SK-N-SH treated with all-trans-retinoic acid at 6 μM for 48 hours (cell line): ENCODE data around the gene CIITA.

Experiments
- ATAC-seq: fragments of 200-7000 bp; cut with Tn5 transposase; 3 replicates; pipeline ENCODE4 v1.9.1; 2020; ENCODE audit warnings: mild to moderate bottlenecking, moderate library complexity
- ARNTL ChIP-seq: fragments of 450-650 bp; formaldehyde crosslinking; IDR thresholded peaks from 2 replicates; pipeline ENCODE4 v1.5.0; 2020; ENCODE audit warnings: low read depth, mild to moderate bottlenecking, moderate library complexity, borderline replicate concordance
- BACH2 ChIP-seq: fragments of 250-450 bp; sonication (Bioruptor Pico); IDR thresholded peaks from 2 replicates; pipeline ENCODE4 v1.9.0; 2021; ENCODE audit warnings: mild to moderate bottlenecking, borderline replicate concordance
- CSDC2 ChIP-seq: fragments of 250-450 bp; sonication (Bioruptor Pico); IDR thresholded peaks from 2 replicates; pipeline ENCODE4 v1.5.0; 2020; ENCODE audit warnings: mild to moderate bottlenecking, moderate library complexity
- ESRRG ChIP-seq: fragments of 250-450 bp; sonication (Bioruptor Pico); IDR thresholded peaks from 2 replicates; pipeline ENCODE4 v1.6.1; 2021; ENCODE audit warnings: mild to moderate bottlenecking
- GLIS3 ChIP-seq: fragments of 250-450 bp; sonication (Bioruptor Pico); IDR thresholded peaks from 2 replicates; pipeline ENCODE4 v1.5.0; 2020; ENCODE audit warnings: mild to moderate bottlenecking, moderate library complexity
- ISL1 ChIP-seq: fragments of 250-450 bp; sonication (Bioruptor Pico); IDR thresholded peaks from 2 replicates; pipeline ENCODE4 v2.1.2; 2022; ENCODE audit warnings: mild to moderate bottlenecking, moderate library complexity
- OSR1 ChIP-seq: fragments of 250-450 bp; sonication (Bioruptor Pico); IDR thresholded peaks from 2 replicates; pipeline ENCODE4 v1.8.0; 2022; ENCODE audit warnings: moderate library complexity, mild to moderate bottlenecking, inconsistent platforms
- PPARA ChIP-seq: fragments of 250-450 bp; sonication (Bioruptor Pico); IDR thresholded peaks from 2 replicates; pipeline ENCODE4 v1.5.0; 2020; ENCODE audit warnings: mild to moderate bottlenecking, borderline replicate concordance
- RARB ChIP-seq: fragments of 250-450 bp; sonication (Bioruptor Pico); IDR thresholded peaks from 2 replicates; pipeline ENCODE4 v1.8.0; 2021; ENCODE audit warnings: mild to moderate bottlenecking, moderate library complexity
- SNAI2 ChIP-seq: fragments of 250-450 bp; sonication (Bioruptor Pico); IDR thresholded peaks from 2 replicates; pipeline ENCODE4 v1.5.0; 2020; ENCODE audit warnings: mild to moderate bottlenecking, moderate library complexity
- TCF4 ChIP-seq: fragments of 250-450 bp; sonication (Bioruptor Pico); IDR thresholded peaks from 2 replicates; pipeline ENCODE4 v1.8.0; 2021; ENCODE audit warnings: mild to moderate bottlenecking, moderate library complexity, borderline replicate concordance
- TOX ChIP-seq: fragments of 250-450 bp; sonication (Bioruptor Pico); IDR thresholded peaks from 2 replicates; pipeline ENCODE4 v1.8.0; 2021; ENCODE audit warnings: mild to moderate bottlenecking, moderate library complexity, borderline replicate concordance
- ZC3H10 ChIP-seq: fragments of 250-450 bp; sonication (Bioruptor Pico); IDR thresholded peaks from 2 replicates; pipeline ENCODE4 v1.5.1; 2021; ENCODE audit warnings: mild to moderate bottlenecking, moderate library complexity
- ZFP3 ChIP-seq: fragments of 250-450 bp; sonication (Bioruptor Pico); IDR thresholded peaks from 2 replicates; pipeline ENCODE4 v1.5.0; 2020; ENCODE audit warnings: mild to moderate bottlenecking, moderate library complexity
- ZFP30 ChIP-seq: fragments of 450-650 bp; formaldehyde crosslinking; IDR thresholded peaks from 2 replicates; pipeline ENCODE4 v1.5.0; 2022; ENCODE audit warnings: mild to moderate bottlenecking, moderate library complexity
- ZNF565 ChIP-seq: fragments of 450-650 bp; formaldehyde crosslinking; conservative IDR thresholded peaks from 2 replicates; pipeline ENCODE4 v1.5.0; 2020; ENCODE audit warnings: low read depth, mild to moderate bottlenecking, moderate library complexity
- ZNF70 ChIP-seq: fragments of 450-650 bp; formaldehyde crosslinking; IDR thresholded peaks from 2 replicates; pipeline ENCODE4 v1.5.0; 2020; ENCODE audit warnings: mild to moderate bottlenecking, moderate library complexity
- ZNF8 ChIP-seq: fragments of 450-650 bp; formaldehyde crosslinking; IDR thresholded peaks from 2 replicates; pipeline ENCODE4 v1.5.0; 2020; ENCODE audit warnings: mild to moderate bottlenecking, moderate library complexity
- TF ChIP-seq, protein P1 (sequence below): fragments of 250-450 bp; sonication (Bioruptor Pico); IDR thresholded peaks from 2 replicates; pipeline ENCODE4 v1.5.0; 2020; ENCODE audit warnings: mild to moderate bottlenecking, moderate library complexity
- TF ChIP-seq, protein P2 (sequence below): fragments of 250-450 bp; sonication (Bioruptor Pico); IDR thresholded peaks from 2 replicates; pipeline ENCODE4 v1.5.1; 2021; ENCODE audit warnings: mild to moderate bottlenecking, moderate library complexity
- TF ChIP-seq, protein P3 (sequence below): fragments of 250-450 bp; sonication (Bioruptor Pico); IDR thresholded peaks from 2 replicates; pipeline ENCODE4 v1.8.0; 2020; ENCODE audit warnings: mild to moderate bottlenecking, moderate library complexity, borderline replicate concordance
- TF ChIP-seq, protein P4 (sequence below): fragments of 250-450 bp; sonication (Bioruptor Pico); IDR thresholded peaks from 2 replicates; pipeline ENCODE4 v1.5.1; 2020; ENCODE audit warnings: low read depth, mild to moderate bottlenecking, moderate library complexity
- TF ChIP-seq, protein P5 (sequence below): fragments of 250-450 bp; sonication (Bioruptor Pico); IDR thresholded peaks from 2 replicates; pipeline ENCODE4 v1.8.0; 2021; ENCODE audit warnings: low read depth, mild to moderate bottlenecking, moderate library complexity, borderline replicate concordance

Gene CIITA

DNA sequence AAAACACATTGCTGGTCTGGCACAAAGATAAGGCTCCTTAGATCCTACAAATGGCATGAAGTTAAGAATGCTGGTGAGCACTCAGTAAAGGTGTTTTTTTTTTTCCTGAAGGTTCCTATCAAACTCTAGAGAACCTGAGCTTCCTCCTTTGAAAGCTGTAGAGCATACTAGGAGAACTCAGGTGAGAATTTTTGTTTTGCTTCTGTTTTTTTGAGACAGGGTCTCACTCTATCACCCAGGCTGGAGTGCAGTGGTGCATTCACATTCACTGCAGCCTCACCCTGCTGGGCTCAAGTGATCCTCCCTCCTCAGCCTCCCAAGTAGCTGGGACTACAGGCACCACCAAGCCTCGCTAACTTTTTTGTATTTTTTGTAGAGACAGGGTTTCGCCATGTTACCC is 21.0 kb upstream of the CIITA start (continued):
- no peak for TF ChIP-seq PPARA (CRISPR knock-in tag)

DNA sequence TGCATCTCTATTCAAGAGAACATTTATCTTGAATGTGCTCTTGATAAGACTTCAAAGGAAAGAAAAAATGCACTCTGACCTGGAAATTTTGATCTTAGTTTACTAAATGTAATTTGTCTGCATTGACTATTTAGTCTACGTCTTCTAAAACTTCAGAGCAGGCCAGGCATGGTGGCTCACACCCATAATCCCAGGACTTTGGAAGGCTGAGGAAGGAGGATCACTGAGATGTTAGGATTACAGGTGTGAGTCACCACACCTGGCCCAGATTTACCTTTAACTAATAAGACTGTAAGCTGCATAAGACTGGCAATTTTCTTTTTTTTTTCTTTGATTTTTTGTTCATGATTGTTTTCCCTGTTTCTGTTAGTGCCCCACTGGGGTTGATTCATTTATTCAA is 18.8 kb upstream of the CIITA start:
- TF ChIP-seq ZNF8 = no peak
- no peak for TF ChIP-seq ARNTL (CRISPR knock-in tag)
- no peak for TF ChIP-seq BACH2 (CRISPR knock-in tag)
- no peak for TF ChIP-seq SNAI2 (CRISPR knock-in tag)
- TF ChIP-seq, protein P1, sequence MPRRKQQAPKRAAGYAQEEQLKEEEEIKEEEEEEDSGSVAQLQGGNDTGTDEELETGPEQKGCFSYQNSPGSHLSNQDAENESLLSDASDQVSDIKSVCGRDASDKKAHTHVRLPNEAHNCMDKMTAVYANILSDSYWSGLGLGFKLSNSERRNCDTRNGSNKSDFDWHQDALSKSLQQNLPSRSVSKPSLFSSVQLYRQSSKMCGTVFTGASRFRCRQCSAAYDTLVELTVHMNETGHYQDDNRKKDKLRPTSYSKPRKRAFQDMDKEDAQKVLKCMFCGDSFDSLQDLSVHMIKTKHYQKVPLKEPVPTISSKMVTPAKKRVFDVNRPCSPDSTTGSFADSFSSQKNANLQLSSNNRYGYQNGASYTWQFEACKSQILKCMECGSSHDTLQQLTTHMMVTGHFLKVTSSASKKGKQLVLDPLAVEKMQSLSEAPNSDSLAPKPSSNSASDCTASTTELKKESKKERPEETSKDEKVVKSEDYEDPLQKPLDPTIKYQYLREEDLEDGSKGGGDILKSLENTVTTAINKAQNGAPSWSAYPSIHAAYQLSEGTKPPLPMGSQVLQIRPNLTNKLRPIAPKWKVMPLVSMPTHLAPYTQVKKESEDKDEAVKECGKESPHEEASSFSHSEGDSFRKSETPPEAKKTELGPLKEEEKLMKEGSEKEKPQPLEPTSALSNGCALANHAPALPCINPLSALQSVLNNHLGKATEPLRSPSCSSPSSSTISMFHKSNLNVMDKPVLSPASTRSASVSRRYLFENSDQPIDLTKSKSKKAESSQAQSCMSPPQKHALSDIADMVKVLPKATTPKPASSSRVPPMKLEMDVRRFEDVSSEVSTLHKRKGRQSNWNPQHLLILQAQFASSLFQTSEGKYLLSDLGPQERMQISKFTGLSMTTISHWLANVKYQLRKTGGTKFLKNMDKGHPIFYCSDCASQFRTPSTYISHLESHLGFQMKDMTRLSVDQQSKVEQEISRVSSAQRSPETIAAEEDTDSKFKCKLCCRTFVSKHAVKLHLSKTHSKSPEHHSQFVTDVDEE = no peak
- no peak for TF ChIP-seq ISL1 (CRISPR knock-in tag)
- TF ChIP-seq RARB (CRISPR knock-in tag) = no peak
- TF ChIP-seq ZC3H10 (CRISPR knock-in tag) = no peak
- TF ChIP-seq CSDC2 = no peak
- TF ChIP-seq GLIS3 (CRISPR knock-in tag) = no peak
- TF ChIP-seq, protein P2, sequence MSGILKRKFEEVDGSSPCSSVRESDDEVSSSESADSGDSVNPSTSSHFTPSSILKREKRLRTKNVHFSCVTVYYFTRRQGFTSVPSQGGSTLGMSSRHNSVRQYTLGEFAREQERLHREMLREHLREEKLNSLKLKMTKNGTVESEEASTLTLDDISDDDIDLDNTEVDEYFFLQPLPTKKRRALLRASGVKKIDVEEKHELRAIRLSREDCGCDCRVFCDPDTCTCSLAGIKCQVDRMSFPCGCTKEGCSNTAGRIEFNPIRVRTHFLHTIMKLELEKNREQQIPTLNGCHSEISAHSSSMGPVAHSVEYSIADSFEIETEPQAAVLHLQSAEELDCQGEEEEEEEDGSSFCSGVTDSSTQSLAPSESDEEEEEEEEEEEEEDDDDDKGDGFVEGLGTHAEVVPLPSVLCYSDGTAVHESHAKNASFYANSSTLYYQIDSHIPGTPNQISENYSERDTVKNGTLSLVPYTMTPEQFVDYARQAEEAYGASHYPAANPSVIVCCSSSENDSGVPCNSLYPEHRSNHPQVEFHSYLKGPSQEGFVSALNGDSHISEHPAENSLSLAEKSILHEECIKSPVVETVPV (CRISPR knock-in tag) = no peak
- TF ChIP-seq, protein P3, sequence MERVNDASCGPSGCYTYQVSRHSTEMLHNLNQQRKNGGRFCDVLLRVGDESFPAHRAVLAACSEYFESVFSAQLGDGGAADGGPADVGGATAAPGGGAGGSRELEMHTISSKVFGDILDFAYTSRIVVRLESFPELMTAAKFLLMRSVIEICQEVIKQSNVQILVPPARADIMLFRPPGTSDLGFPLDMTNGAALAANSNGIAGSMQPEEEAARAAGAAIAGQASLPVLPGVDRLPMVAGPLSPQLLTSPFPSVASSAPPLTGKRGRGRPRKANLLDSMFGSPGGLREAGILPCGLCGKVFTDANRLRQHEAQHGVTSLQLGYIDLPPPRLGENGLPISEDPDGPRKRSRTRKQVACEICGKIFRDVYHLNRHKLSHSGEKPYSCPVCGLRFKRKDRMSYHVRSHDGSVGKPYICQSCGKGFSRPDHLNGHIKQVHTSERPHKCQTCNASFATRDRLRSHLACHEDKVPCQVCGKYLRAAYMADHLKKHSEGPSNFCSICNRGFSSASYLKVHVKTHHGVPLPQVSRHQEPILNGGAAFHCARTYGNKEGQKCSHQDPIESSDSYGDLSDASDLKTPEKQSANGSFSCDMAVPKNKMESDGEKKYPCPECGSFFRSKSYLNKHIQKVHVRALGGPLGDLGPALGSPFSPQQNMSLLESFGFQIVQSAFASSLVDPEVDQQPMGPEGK = no peak
- no peak for TF ChIP-seq ZNF565 (CRISPR knock-in tag)
- no peak for TF ChIP-seq ZNF70 (CRISPR knock-in tag)
- TF ChIP-seq, protein P4, sequence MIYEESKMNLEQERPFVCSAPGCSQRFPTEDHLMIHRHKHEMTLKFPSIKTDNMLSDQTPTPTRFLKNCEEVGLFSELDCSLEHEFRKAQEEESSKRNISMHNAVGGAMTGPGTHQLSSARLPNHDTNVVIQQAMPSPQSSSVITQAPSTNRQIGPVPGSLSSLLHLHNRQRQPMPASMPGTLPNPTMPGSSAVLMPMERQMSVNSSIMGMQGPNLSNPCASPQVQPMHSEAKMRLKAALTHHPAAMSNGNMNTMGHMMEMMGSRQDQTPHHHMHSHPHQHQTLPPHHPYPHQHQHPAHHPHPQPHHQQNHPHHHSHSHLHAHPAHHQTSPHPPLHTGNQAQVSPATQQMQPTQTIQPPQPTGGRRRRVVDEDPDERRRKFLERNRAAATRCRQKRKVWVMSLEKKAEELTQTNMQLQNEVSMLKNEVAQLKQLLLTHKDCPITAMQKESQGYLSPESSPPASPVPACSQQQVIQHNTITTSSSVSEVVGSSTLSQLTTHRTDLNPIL (CRISPR knock-in tag) = no peak
- TF ChIP-seq, protein P5, sequence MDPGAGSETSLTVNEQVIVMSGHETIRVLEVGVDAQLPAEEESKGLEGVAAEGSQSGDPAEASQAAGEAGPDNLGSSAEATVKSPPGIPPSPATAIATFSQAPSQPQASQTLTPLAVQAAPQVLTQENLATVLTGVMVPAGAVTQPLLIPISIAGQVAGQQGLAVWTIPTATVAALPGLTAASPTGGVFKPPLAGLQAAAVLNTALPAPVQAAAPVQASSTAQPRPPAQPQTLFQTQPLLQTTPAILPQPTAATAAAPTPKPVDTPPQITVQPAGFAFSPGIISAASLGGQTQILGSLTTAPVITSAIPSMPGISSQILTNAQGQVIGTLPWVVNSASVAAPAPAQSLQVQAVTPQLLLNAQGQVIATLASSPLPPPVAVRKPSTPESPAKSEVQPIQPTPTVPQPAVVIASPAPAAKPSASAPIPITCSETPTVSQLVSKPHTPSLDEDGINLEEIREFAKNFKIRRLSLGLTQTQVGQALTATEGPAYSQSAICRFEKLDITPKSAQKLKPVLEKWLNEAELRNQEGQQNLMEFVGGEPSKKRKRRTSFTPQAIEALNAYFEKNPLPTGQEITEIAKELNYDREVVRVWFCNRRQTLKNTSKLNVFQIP (CRISPR knock-in tag) = no peak
- no peak for TF ChIP-seq ESRRG (CRISPR knock-in tag)
- no peak for TF ChIP-seq PPARA (CRISPR knock-in tag)
- TF ChIP-seq TCF4 (CRISPR knock-in tag) = no peak
- no peak for ATAC-seq

DNA sequence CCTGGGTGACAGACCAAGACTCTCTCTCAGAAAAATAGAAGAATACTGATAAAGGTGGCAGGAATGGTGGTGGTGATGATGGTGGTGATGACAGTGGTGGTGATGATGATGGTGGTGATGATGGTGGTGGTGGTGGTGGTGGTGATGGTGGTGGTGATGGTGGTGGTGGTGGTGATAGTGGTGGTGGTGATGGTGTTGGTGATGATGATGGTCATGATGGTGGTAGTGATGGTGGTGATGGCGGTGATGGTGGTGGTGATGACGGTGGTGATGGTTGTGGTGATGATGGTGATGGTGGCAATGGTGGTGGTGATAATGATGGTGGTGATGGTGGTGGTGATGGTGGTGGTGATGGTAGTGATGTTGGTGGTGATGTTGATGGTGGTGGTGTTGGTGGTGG is 18.0 kb upstream of the CIITA start:
- ATAC-seq = no peak
- TF ChIP-seq ZC3H10 (CRISPR knock-in tag) = no peak
- TF ChIP-seq OSR1 = no peak
- TF ChIP-seq TCF4 (CRISPR knock-in tag) = no peak
- no peak for TF ChIP-seq ZNF565 (CRISPR knock-in tag)

DNA sequence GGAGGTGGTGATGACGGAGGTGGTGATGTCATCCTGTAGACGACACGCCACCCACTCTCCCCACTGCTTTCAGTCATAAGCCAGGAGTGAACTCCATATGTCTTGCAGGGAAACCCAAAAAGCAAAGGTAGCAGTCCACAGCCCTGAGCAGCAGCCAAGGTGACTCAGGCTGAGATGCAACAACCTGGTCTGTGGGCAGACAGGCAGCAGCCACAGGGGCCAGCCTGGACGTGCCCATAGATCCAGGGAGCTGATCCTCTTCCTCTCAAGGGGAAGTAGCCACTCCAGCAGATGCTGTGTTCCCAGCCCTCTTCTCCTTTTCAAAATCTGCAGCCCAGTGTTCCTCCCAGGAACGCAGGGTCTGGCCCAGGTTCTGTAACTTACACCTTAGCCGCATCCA is 17.3 kb upstream of the CIITA start:
- TF ChIP-seq ZC3H10 (CRISPR knock-in tag) = no peak
- TF ChIP-seq ISL1 (CRISPR knock-in tag) = no peak
- TF ChIP-seq SNAI2 (CRISPR knock-in tag) = no peak
- TF ChIP-seq ZNF70 (CRISPR knock-in tag) = no peak
- no peak for TF ChIP-seq TOX (CRISPR knock-in tag)
- no peak for TF ChIP-seq PPARA (CRISPR knock-in tag)
- no peak for TF ChIP-seq ZFP30 (CRISPR knock-in tag)
- TF ChIP-seq, protein P4 (CRISPR knock-in tag) = no peak
- no peak for TF ChIP-seq ZNF8
- TF ChIP-seq ZNF565 (CRISPR knock-in tag) = no peak
- TF ChIP-seq ZFP3 (CRISPR knock-in tag) = no peak
- no peak for TF ChIP-seq ESRRG (CRISPR knock-in tag)
- no peak for ATAC-seq
